PC-3 (cell line): ENCODE measurements around the gene PLEKHG3.

Experiments used
- CTCF ChIP-seq: fragments of 300-600 bp; sonication (generic); conservative IDR thresholded peaks from 2 replicates; pipeline ENCODE4 v1.5.1; 2017; ENCODE audit warnings: antibody characterized with exemption, low read depth, mild to moderate bottlenecking, low read length
- EZH2 ChIP-seq: fragments of 300-600 bp; sonication (generic); IDR thresholded peaks from one replicate; pipeline ENCODE4 v1.6.1; 2017; ENCODE audit warnings: antibody characterized with exemption, mild to moderate bottlenecking, low read length; ENCODE audit not compliant: unreplicated experiment
- EZH2phosphoT487 ChIP-seq: fragments of 300-600 bp; sonication (generic); IDR thresholded peaks from 2 replicates; pipeline ENCODE4 v1.6.1; 2018; ENCODE audit warnings: mild to moderate bottlenecking, antibody characterized with exemption, low read length, borderline replicate concordance

GRCh38 chr14:64704743-64705380 is 638 bp downstream of the PLEKHG3 start:
- TF ChIP-seq CTCF (no peak), EZH2phosphoT487 (no peak), EZH2 (no peak)
